ENCODE measurements around the gene PSMG4. TPM values are rescaled to one million over a fixed set of nuclear protein-coding genes. Genes with fewer than 3 reads are reported as not detected.

The PSMG4 gene
- total RNA-seq, 1 experiment from 2014 or later: 27.0 TPM

- Histone ChIP-seq H3K27me3 (ENCODE audit: control insufficient read depth, insufficient read depth, low read length) (no peaks in the 10 kb centered on the region), H3K4me3 (ENCODE audit: low read depth in 2 of 2, low read length in 2 of 2) (no peak overlapping the region), H3K36me3 (ENCODE audit: control insufficient read depth, insufficient read depth, low read length) (peaks cover 4% of the 10 kb centered on the region; the same call in 1 of the 2 replicates), H3K4me1 (ENCODE audit: control insufficient read depth, insufficient read depth, low read length) (no peaks in the 10 kb centered on the region), H3K27ac (ENCODE audit: low read length) (no peak overlapping the region), H3K9me3 (ENCODE audit: control insufficient read depth, insufficient read depth, low read depth, low read length) (no peaks in the 10 kb centered on the region)
- no peak for DNase-seq (ENCODE audit: low read depth, low spot score)
- ATAC-seq: no peak
- intact Hi-C loops (cut with micrococcal nuclease; ENCODE audit: unreplicated experiment): no loop called here
- in situ Hi-C loops (cut with HindIII; ENCODE audit: low pct_unique_long_range_greater_than_20kb, low sequenced_read_pairs): no loop called here
- no TSS peak for BruUV-seq (replicated peaks)
- TF ChIP-seq SIN3A (IDR thresholded peaks at IDR 0.05; ENCODE audit: borderline replicate concordance, insufficient read depth, low read depth, low read length) (no peak), POLR2AphosphoS5 (IDR thresholded peaks at IDR 0.05; ENCODE audit: low read depth, low read length) (no peak), REST (IDR thresholded peaks at IDR 0.05; ENCODE audit: insufficient read depth in 1 of 2, low read depth in 2 of 2, low read length in 1 of 2) (no peak), TCF7L2 (IDR thresholded peaks at IDR 0.05; ENCODE audit: low read depth, low read length) (no peak), CTCF (IDR thresholded peaks at IDR 0.05) (no peak)
- CTCF ChIA-PET: no interaction called here
- POLR2A ChIA-PET: no interaction called here
Observed at GRCh38 chr6:3272911-3273547, 14.3 kb downstream of the PSMG4 start.

- in situ Hi-C loops (cut with HindIII; ENCODE audit: low pct_unique_long_range_greater_than_20kb, low sequenced_read_pairs): no loop called here
- BruUV-seq (replicated peaks): no TSS peak
- ChIA-PET POLR2A (no interaction called here), CTCF (no interaction called here)
- no peaks in the 10 kb centered on the region for H3K27me3 ChIP-seq (ENCODE audit: control insufficient read depth, insufficient read depth, low read length)
- H3K4me3 ChIP-seq (ENCODE audit: low read depth in 2 of 2, low read length in 2 of 2): no peak overlapping the region
- TF ChIP-seq REST (IDR thresholded peaks at IDR 0.05; ENCODE audit: insufficient read depth in 1 of 2, low read depth in 2 of 2, low read length in 1 of 2) (no peak), POLR2AphosphoS5 (IDR thresholded peaks at IDR 0.05; ENCODE audit: low read depth, low read length) (no peak), SIN3A (IDR thresholded peaks at IDR 0.05; ENCODE audit: borderline replicate concordance, insufficient read depth, low read depth, low read length) (no peak), CTCF (IDR thresholded peaks at IDR 0.05) (no peak), TCF7L2 (IDR thresholded peaks at IDR 0.05; ENCODE audit: low read depth, low read length) (no peak)
- intact Hi-C loops (cut with micrococcal nuclease; ENCODE audit: unreplicated experiment): no loop called here
- no peak for ATAC-seq
- H3K4me1 ChIP-seq (ENCODE audit: control insufficient read depth, insufficient read depth, low read length): no peaks in the 10 kb centered on the region
- H3K27ac ChIP-seq (ENCODE audit: low read length): no peak overlapping the region
- peaks cover 4% of the 10 kb centered on the region; the same call in 1 of the 2 replicates for H3K36me3 ChIP-seq (ENCODE audit: control insufficient read depth, insufficient read depth, low read length)
- no peak for DNase-seq (ENCODE audit: low read depth, low spot score)
- no peaks in the 10 kb centered on the region for H3K9me3 ChIP-seq (ENCODE audit: control insufficient read depth, insufficient read depth, low read depth, low read length)
Observed at GRCh38 chr6:3273707-3274521, 15.2 kb downstream of the PSMG4 start.
